CD14-positive monocyte (primary cell): ENCODE data around the gene SRPK2. TPM values are rescaled to one million over a fixed set of nuclear protein-coding genes. Genes with fewer than 3 reads are reported as not detected.
"Not testable (repeated sequence)": the region's sequence is repeated elsewhere in the genome, so short reads cannot be mapped to it uniquely, and the experiment has no call there.

Experiments
- DNase-seq, 3 donors: peaks; one replicate each; pipeline ENCODE4 v3.0.0-alpha.2; 2011 to 2022
- H2AFZ ChIP-seq: 2 replicates; pipeline ENCODE4 v1.6.0; 2012; ENCODE audit warnings: mild to moderate bottlenecking, low read depth, low read length, inconsistent platforms; ENCODE audit not compliant: insufficient read depth, poor library complexity, severe bottlenecking
- H3K27ac ChIP-seq, 2 donors: 1 replicate in 1 of 2; 2 replicates in 1 of 2; pipeline ENCODE4 v1.5.1; 2012 to 2013; ENCODE audit warnings: low read length in 2 of 2, control low read depth in 1 of 2, inconsistent platforms in 1 of 2, low read depth in 1 of 2, mild to moderate bottlenecking in 1 of 2
- H3K27me3 ChIP-seq, 2 donors: one replicate each; pipeline versions ENCODE4 v1.6.0 to v1.6.1; 2011 to 2013; ENCODE audit warnings: low read length in 2 of 2; ENCODE audit not compliant: control insufficient read depth in 2 of 2, insufficient read depth in 2 of 2
- H3K36me3 ChIP-seq, 2 donors: replicated peaks in 1 of 2; 1 replicate in 1 of 2; 2 replicates in 1 of 2; pipeline versions ENCODE4 v1.5.1 to v1.6.1; 2012 to 2013; ENCODE audit warnings: low read length in 2 of 2, control low read depth in 1 of 2, inconsistent platforms in 1 of 2, mild to moderate bottlenecking in 1 of 2; ENCODE audit not compliant: insufficient read depth in 2 of 2, control insufficient read depth in 1 of 2
- H3K4me1 ChIP-seq, 2 donors: 1 replicate in 1 of 2; 2 replicates in 1 of 2; pipeline versions ENCODE4 v1.5.1 to v1.6.1; 2012 to 2013; ENCODE audit warnings: low read length in 2 of 2, control low read depth in 1 of 2, inconsistent platforms in 1 of 2, mild to moderate bottlenecking in 1 of 2, moderate library complexity in 1 of 2; ENCODE audit not compliant: insufficient read depth in 2 of 2, control insufficient read depth in 1 of 2
- H3K4me2 ChIP-seq: replicated peaks from 2 replicates; pipeline ENCODE3; 2012; ENCODE audit warnings: low read length, moderate library complexity, mild to moderate bottlenecking; ENCODE audit not compliant: poor library complexity, severe bottlenecking; ENCODE audit errors: extremely low read depth
- H3K4me3 ChIP-seq, 3 experiments: fragments of 200-600 bp in 1 of 3; sonication (generic) in 1 of 3; replicated peaks in 1 of 3; 1 replicate in 2 of 3; 2 replicates in 1 of 3; pipeline ENCODE4 v1.5.1; 2011 to 2013; ENCODE audit warnings: low read length in 3 of 3, mild to moderate bottlenecking in 3 of 3, control low read depth in 2 of 3, low read depth in 2 of 3, inconsistent platforms in 1 of 3, moderate library complexity in 1 of 3
- H3K79me2 ChIP-seq: 2 replicates; pipeline ENCODE4 v1.6.0; 2012; ENCODE audit warnings: mild to moderate bottlenecking, control low read depth, inconsistent platforms, low read length, moderate library complexity; ENCODE audit not compliant: insufficient read depth
- H3K9ac ChIP-seq: 2 replicates; pipeline ENCODE4 v1.6.0; 2017; ENCODE audit warnings: low read length, mild to moderate bottlenecking; ENCODE audit not compliant: insufficient read depth, poor library complexity, severe bottlenecking
- H3K9me3 ChIP-seq, 2 donors: replicated peaks in 1 of 2; 1 replicate in 1 of 2; 2 replicates in 1 of 2; pipeline versions ENCODE4 v1.5.1 to v1.6.1; 2012 to 2013; ENCODE audit warnings: low read length in 2 of 2, control low read depth in 1 of 2; ENCODE audit not compliant: control insufficient read depth in 1 of 2, insufficient read depth in 1 of 2
- H4K20me1 ChIP-seq: 2 replicates; pipeline ENCODE4 v1.6.0; 2012; ENCODE audit warnings: mild to moderate bottlenecking, low read length, control low read depth, moderate library complexity; ENCODE audit not compliant: insufficient read depth
- H3K27ac Mint-ChIP-seq, 7 donors: one replicate each; pipeline ENCODE4 v1.8.0; 2020; ENCODE audit warnings: mild to moderate bottlenecking in 7 of 7, mixed read lengths in 7 of 7, moderate library complexity in 6 of 7, inconsistent platforms in 2 of 7
- H3K27me3 Mint-ChIP-seq, 3 donors: one replicate each; pipeline ENCODE4 v1.8.0; 2021 to 2022; ENCODE audit warnings: low read depth in 3 of 3, mild to moderate bottlenecking in 3 of 3, mixed read lengths in 3 of 3, moderate library complexity in 3 of 3, inconsistent platforms in 1 of 3
- H3K36me3 Mint-ChIP-seq, 2 donors: one replicate each; pipeline ENCODE4 v1.8.0; 2020; ENCODE audit warnings: mixed read lengths in 2 of 2, inconsistent platforms in 1 of 2, mild to moderate bottlenecking in 1 of 2
- H3K4me1 Mint-ChIP-seq: one replicate; pipeline ENCODE4 v1.8.0; 2020; ENCODE audit warnings: mild to moderate bottlenecking, mixed read lengths
- H3K4me3 Mint-ChIP-seq, 2 donors: one replicate each; pipeline ENCODE4 v1.8.0; 2020; ENCODE audit warnings: mild to moderate bottlenecking in 2 of 2, mixed read lengths in 2 of 2, moderate library complexity in 1 of 2
- H3K9me3 Mint-ChIP-seq, 7 donors: one replicate each; pipeline ENCODE4 v1.8.0; 2020 to 2022; ENCODE audit warnings: mixed read lengths in 7 of 7, mild to moderate bottlenecking in 6 of 7, moderate library complexity in 6 of 7, inconsistent platforms in 2 of 7
- WGBS: methylation state at CpG from one replicate; pipeline ENCODE4 v1.1.5; 2013; ENCODE audit warnings: missing lambda C conversion rate; ENCODE audit not compliant: insufficient coverage; 5-methylcytosine and 5-hydroxymethylcytosine counted together
- intact Hi-C, 2 donors: fragments of 100-400 bp; cut with micrococcal nuclease; formaldehyde crosslinking; loops; one replicate each; pipeline versions ENCODE4 v1.15.0 to v1.15.1; 2023
- polyA plus RNA-seq, 3 donors: library from polyadenylated mRNA; depleted of rRNA in 1 of 3; unstranded in 2 of 3; stranded (reverse) in 1 of 3; fragments of 300-500 nt in 2 of 3; fragments of >200 nt in 1 of 3; fragmentation: Illumina TruSeq in 2 of 3; gene quantifications; 1 replicate in 2 of 3; 2 replicates in 1 of 3; pipeline ENCODE4 v1.2.3, GENCODE V29; 2012 to 2021
- TF ChIP-seq, protein P1 (sequence below): fragments of 200-600 bp; IDR thresholded peaks from one replicate; pipeline ENCODE4 v1.8.0; 2022; ENCODE audit warnings: antibody characterized with exemption, mild to moderate bottlenecking

The SRPK2 gene
- polyA plus RNA-seq, 3 donors: 12.6 to 37.7 (median 30.0) TPM

- H3K36me3 ChIP-seq: no peaks in the 10 kb centered on the region
- H2AFZ ChIP-seq: no peak overlapping the region
- H3K4me2 ChIP-seq: no peak overlapping the region
- H3K36me3 Mint-ChIP-seq: peaks cover 0 to 12% of the 10 kb centered on the region in 2 donors
- no peak overlapping the region for H3K9ac ChIP-seq
- TF ChIP-seq, protein P1, sequence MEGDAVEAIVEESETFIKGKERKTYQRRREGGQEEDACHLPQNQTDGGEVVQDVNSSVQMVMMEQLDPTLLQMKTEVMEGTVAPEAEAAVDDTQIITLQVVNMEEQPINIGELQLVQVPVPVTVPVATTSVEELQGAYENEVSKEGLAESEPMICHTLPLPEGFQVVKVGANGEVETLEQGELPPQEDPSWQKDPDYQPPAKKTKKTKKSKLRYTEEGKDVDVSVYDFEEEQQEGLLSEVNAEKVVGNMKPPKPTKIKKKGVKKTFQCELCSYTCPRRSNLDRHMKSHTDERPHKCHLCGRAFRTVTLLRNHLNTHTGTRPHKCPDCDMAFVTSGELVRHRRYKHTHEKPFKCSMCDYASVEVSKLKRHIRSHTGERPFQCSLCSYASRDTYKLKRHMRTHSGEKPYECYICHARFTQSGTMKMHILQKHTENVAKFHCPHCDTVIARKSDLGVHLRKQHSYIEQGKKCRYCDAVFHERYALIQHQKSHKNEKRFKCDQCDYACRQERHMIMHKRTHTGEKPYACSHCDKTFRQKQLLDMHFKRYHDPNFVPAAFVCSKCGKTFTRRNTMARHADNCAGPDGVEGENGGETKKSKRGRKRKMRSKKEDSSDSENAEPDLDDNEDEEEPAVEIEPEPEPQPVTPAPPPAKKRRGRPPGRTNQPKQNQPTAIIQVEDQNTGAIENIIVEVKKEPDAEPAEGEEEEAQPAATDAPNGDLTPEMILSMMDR: peak; percentile 65
- WGBS: no CpG with 5 or more reads among the region's 1 CpG
- H3K27me3 ChIP-seq: no peaks in the 10 kb centered on the region
- peaks cover 0 to under 1% (median 0%) of the 10 kb centered on the region in 3 donors for H3K27me3 Mint-ChIP-seq
- intact Hi-C loops: no loop called here
- H3K9me3 Mint-ChIP-seq: peaks cover 0 to 2% (median 0%) of the 10 kb centered on the region in 7 donors
- no peak for DNase-seq
- H3K9me3 ChIP-seq: no peaks in the 10 kb centered on the region
- no peak overlapping the region for H3K4me3 ChIP-seq
- no peak overlapping the region for H3K27ac Mint-ChIP-seq
- H3K4me1 Mint-ChIP-seq: peaks cover 14% of the 10 kb centered on the region
- peaks cover 37% of the 10 kb centered on the region for H4K20me1 ChIP-seq
- H3K4me1 ChIP-seq: no peaks in the 10 kb centered on the region
- H3K79me2 ChIP-seq: peaks cover 63% of the 10 kb centered on the region
- H3K27ac ChIP-seq: no peak overlapping the region
- H3K4me3 Mint-ChIP-seq: no peak overlapping the region
Observed at GRCh38 chr7:105336009-105336408, 52.7 kb downstream of the SRPK2 start.

DNA sequence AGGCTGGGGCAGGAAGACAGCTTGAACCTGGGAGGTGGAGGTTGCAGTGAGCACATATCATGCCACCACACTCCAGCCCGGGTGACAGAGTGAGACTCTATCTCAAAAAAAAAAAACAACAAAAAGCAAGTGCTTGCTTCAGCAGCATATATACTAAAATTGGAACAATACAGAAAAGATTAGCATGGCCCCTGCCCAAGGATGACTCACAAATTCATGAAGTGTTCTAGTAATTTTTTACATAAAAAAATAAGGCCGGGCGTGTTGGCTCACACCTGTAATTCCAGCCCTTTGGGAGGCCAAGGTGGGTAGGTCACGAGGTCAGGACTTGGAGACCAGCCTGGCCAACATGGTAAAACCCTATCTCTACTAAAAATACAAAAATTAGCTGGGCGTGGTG lies 56.1 kb downstream of the SRPK2 start:
- DNase-seq, intact Hi-C loops, H3K36me3 ChIP-seq, H2AFZ ChIP-seq, H3K4me3 ChIP-seq, H3K4me3 Mint-ChIP-seq, H3K4me1 ChIP-seq, H3K4me1 Mint-ChIP-seq, H3K27me3 Mint-ChIP-seq, H3K9ac ChIP-seq, H3K36me3 Mint-ChIP-seq, H3K27me3 ChIP-seq, H3K4me2 ChIP-seq, H3K9me3 Mint-ChIP-seq, H3K9me3 ChIP-seq, H3K27ac ChIP-seq: not testable (repeated sequence)
- peaks cover 42% of the 10 kb centered on the region for H4K20me1 ChIP-seq
- peak overlapping the region in 2 of 7 donors; percentile 7 to 32 for H3K27ac Mint-ChIP-seq
- peaks cover 55% of the 10 kb centered on the region for H3K79me2 ChIP-seq
- WGBS: no CpG with 5 or more reads among the region's 5 CpGs
